Measurements from ENCODE around the gene ATP5PO. TPM values are rescaled to one million over a fixed set of nuclear protein-coding genes. Genes with fewer than 3 reads are reported as not detected.

ATP5PO gene
- total RNA-seq, 4 donors from 2014 or later, result 121 to 213 (median 148) TPM

- Histone ChIP-seq H3K9me3 (no peaks in the 10 kb centered on the region), H3K4me3 (no peak overlapping the region), H3K4me1 (peaks cover 0 to 8% (median 0%) of the 10 kb centered on the region in 4 donors), H3K27me3 (no peaks in the 10 kb centered on the region), H3K27ac (no peak overlapping the region), H3K36me3 (peaks cover 0 to 93% (median 26%) of the 10 kb centered on the region in 3 donors)
- WGBS, 2 donors, result 80 to 85% methylated on average over 6 of the region's 6 CpGs
- no peak for TF ChIP-seq POLR2A (IDR thresholded peaks at IDR 0.05)
- no peak for TF ChIP-seq EP300 (IDR thresholded peaks at IDR 0.05)
- no peak for TF ChIP-seq CTCF (IDR thresholded peaks at IDR 0.05)
- DNase-seq (ENCODE audit: low spot score in 2 of 2), result no peak
Measured at GRCh38 chr21:33908760-33909159, 6.8 kb downstream of the ATP5PO start.

GRCh38 chr21:33904041-33904440, 11.6 kb downstream of the ATP5PO start:
- peak overlapping the region in 1 of 4 donors; percentile 6 for H3K27ac ChIP-seq
- H3K4me3 ChIP-seq, result no peak overlapping the region
- H3K4me1 ChIP-seq, result peaks cover 0 to 12% (median 4%) of the 10 kb centered on the region in 4 donors
- DNase-seq (ENCODE audit: low spot score in 2 of 2), result no peak
- no peaks in the 10 kb centered on the region for H3K27me3 ChIP-seq
- peaks cover 0 to 76% (median 14%) of the 10 kb centered on the region in 3 donors for H3K36me3 ChIP-seq
- WGBS, 2 donors, result 74 to 87% methylated on average over 5 of the region's 5 CpGs
- TF ChIP-seq CTCF (IDR thresholded peaks at IDR 0.05) (no peak), EP300 (IDR thresholded peaks at IDR 0.05) (no peak), POLR2A (IDR thresholded peaks at IDR 0.05) (no peak)
- no peaks in the 10 kb centered on the region for H3K9me3 ChIP-seq

GRCh38 chr21:33902349-33902748, 13.3 kb downstream of the ATP5PO start:
- WGBS, 2 donors, result 90 to 91% methylated on average over 4 to 6 of the region's 6 CpGs
- no peaks in the 10 kb centered on the region for H3K27me3 ChIP-seq
- peaks cover 0 to 20% (median 13%) of the 10 kb centered on the region in 4 donors for H3K4me1 ChIP-seq
- peak overlapping the region in 2 of 4 donors; percentile 4 to 79 for H3K27ac ChIP-seq
- TF ChIP-seq EP300 (IDR thresholded peaks at IDR 0.05), result no peak
- TF ChIP-seq POLR2A (IDR thresholded peaks at IDR 0.05), result no peak
- no peak for TF ChIP-seq CTCF (IDR thresholded peaks at IDR 0.05)
- peaks cover 0 to 59% (median 9%) of the 10 kb centered on the region in 3 donors for H3K36me3 ChIP-seq
- H3K9me3 ChIP-seq, result no peaks in the 10 kb centered on the region
- H3K4me3 ChIP-seq, result no peak overlapping the region
- DNase-seq (ENCODE audit: low spot score in 2 of 2), result no peak

GRCh38 chr21:33901412-33902288, 14.0 kb downstream of the ATP5PO start:
- TF ChIP-seq POLR2A (IDR thresholded peaks at IDR 0.05) (no peak), CTCF (IDR thresholded peaks at IDR 0.05) (peak in 4 of 5 experiments; percentile 43 to 54 (median 52)), EP300 (IDR thresholded peaks at IDR 0.05) (no peak)
- H3K27me3 ChIP-seq, result no peaks in the 10 kb centered on the region
- H3K27ac ChIP-seq, result peak overlapping the region in 3 of 4 donors; percentile 4 to 79 (median 10)
- WGBS, 2 donors, result 54 to 65% methylated on average over 13 of the region's 13 CpGs
- no peaks in the 10 kb centered on the region for H3K9me3 ChIP-seq
- DNase-seq (ENCODE audit: low spot score in 2 of 2), result peak in 1 of 2 donors; percentile 26
- H3K4me3 ChIP-seq, result no peak overlapping the region
- H3K36me3 ChIP-seq, result peaks cover 0 to 52% (median 5%) of the 10 kb centered on the region in 3 donors
- peaks cover 0 to 20% (median 13%) of the 10 kb centered on the region in 4 donors for H3K4me1 ChIP-seq

- 29 to 51% methylated on average over 5 of the region's 5 CpGs for WGBS, 2 donors
- TF ChIP-seq CTCF (IDR thresholded peaks at IDR 0.05) (no peak), EP300 (IDR thresholded peaks at IDR 0.05) (no peak), POLR2A (IDR thresholded peaks at IDR 0.05) (no peak)
- Histone ChIP-seq H3K4me1 (peaks cover 0 to 29% (median 18%) of the 10 kb centered on the region in 4 donors), H3K36me3 (peaks cover 0 to 29% (median 4%) of the 10 kb centered on the region in 3 donors), H3K9me3 (no peaks in the 10 kb centered on the region), H3K4me3 (no peak overlapping the region), H3K27ac (peak overlapping the region; percentile 26 to 90 (median 72)), H3K27me3 (no peaks in the 10 kb centered on the region)
- DNase-seq (ENCODE audit: low spot score in 2 of 2), result no peak
Measured at GRCh38 chr21:33899199-33899598, 16.4 kb downstream of the ATP5PO start.
